A673 (cell line): ENCODE data around the gene PLB1. TPM values are rescaled to one million over a fixed set of nuclear protein-coding genes. Genes with fewer than 3 reads are reported as not detected.

ENCODE experiments used
- BruUV-seq: library from RNA; stranded (reverse); fragments of 400-500 nt; replicated peaks from 2 replicates; lab custom pipeline; 2021; lab: Mats Ljungman, UMichigan
- CTCF ChIA-PET: fragments of 300-600 bp; sonication (Branson Sonifier 250); formaldehyde crosslinking; loops from one replicate; lab custom pipeline; 2022; ENCODE audit warnings: antibody characterized with exemption; lab: Charles Lee
- POLR2A ChIA-PET: fragments of 300-600 bp; sonication (Branson Sonifier 250); formaldehyde crosslinking; loops from one replicate; lab custom pipeline; 2022; ENCODE audit warnings: antibody characterized with exemption; ENCODE audit not compliant: low non-redundant PET; lab: Charles Lee
- DNase-seq: peaks from one replicate; pipeline ENCODE4 v3.0.0-alpha.2; 2015; ENCODE audit warnings: low spot score
- H3K27ac ChIP-seq: fragments of 200-600 bp; sonication (generic); 2 replicates; pipeline ENCODE4 v1.5.1; 2016; ENCODE audit warnings: mixed run types, low read depth, mild to moderate bottlenecking, mixed read lengths, antibody characterized with exemption, low read length; ENCODE audit not compliant: poor library complexity, severe bottlenecking
- H3K27me3 ChIP-seq: fragments of 200-600 bp; sonication (generic); replicated peaks from 2 replicates; pipeline ENCODE4 v1.6.1; 2017; ENCODE audit warnings: mixed run types, low read depth, mild to moderate bottlenecking, mixed read lengths, antibody characterized with exemption, low read length; ENCODE audit not compliant: insufficient read depth, poor library complexity
- H3K36me3 ChIP-seq: fragments of 200-600 bp; sonication (generic); 2 replicates; pipeline ENCODE4 v1.6.1; 2016; ENCODE audit warnings: mixed run types, mild to moderate bottlenecking, mixed read lengths, antibody characterized with exemption, low read length; ENCODE audit not compliant: insufficient read depth, poor library complexity, severe bottlenecking
- H3K4me1 ChIP-seq: fragments of 200-600 bp; sonication (generic); 2 replicates; pipeline ENCODE4 v1.6.1; 2017; ENCODE audit warnings: mixed run types, mild to moderate bottlenecking, mixed read lengths, antibody characterized with exemption, low read length; ENCODE audit not compliant: insufficient read depth, poor library complexity, severe bottlenecking
- H3K4me3 ChIP-seq: fragments of 200-600 bp; sonication (generic); 2 replicates; pipeline ENCODE4 v1.5.1; 2016; ENCODE audit warnings: low read depth, mixed run types, mild to moderate bottlenecking, mixed read lengths, low read length; ENCODE audit not compliant: poor library complexity, severe bottlenecking
- H3K9me3 ChIP-seq: fragments of 200-600 bp; sonication (generic); 2 replicates; pipeline ENCODE4 v1.6.1; 2016; ENCODE audit warnings: mixed run types, low read depth, mild to moderate bottlenecking, mixed read lengths, antibody characterized with exemption, low read length; ENCODE audit not compliant: poor library complexity, severe bottlenecking
- CTCF ChIP-seq: fragments of 300-800, 200-600 bp; sonication (generic); conservative IDR thresholded peaks from 2 replicates; pipeline ENCODE4 v1.5.1; 2017; ENCODE audit warnings: low read depth, mild to moderate bottlenecking, antibody characterized with exemption, low read length, moderate library complexity, mixed read lengths
- EZH2 ChIP-seq: fragments of 200-600 bp; sonication (generic); IDR thresholded peaks from 2 replicates; pipeline ENCODE4 v1.6.1; 2017; ENCODE audit warnings: borderline replicate concordance, low read depth, mild to moderate bottlenecking, mixed read lengths, antibody characterized with exemption, low read length; ENCODE audit not compliant: poor library complexity, severe bottlenecking
- intact Hi-C: fragments of 100-400 bp; cut with micrococcal nuclease; formaldehyde crosslinking; loops from one replicate; pipeline ENCODE4 v1.10.0; 2022; ENCODE audit not compliant: unreplicated experiment
- total RNA-seq: library from RNA; stranded (reverse); gene quantifications from 2 replicates; pipeline ENCODE4 v1.2.3, GENCODE V29; 2021

The PLB1 gene
- total RNA-seq, 1 experiment from 2014 or later, result 0.39 TPM

- H3K36me3 ChIP-seq, result no peaks in the 10 kb centered on the region
- H3K27me3 ChIP-seq, result no peaks in the 10 kb centered on the region
- no peak overlapping the region for H3K27ac ChIP-seq
- no peak for DNase-seq
- ChIA-PET CTCF (no interaction called here), POLR2A (no interaction called here)
- intact Hi-C loops, result no loop called here
- H3K9me3 ChIP-seq, result no peaks in the 10 kb centered on the region
- no peaks in the 10 kb centered on the region for H3K4me1 ChIP-seq
- no TSS peak for BruUV-seq
- TF ChIP-seq CTCF (no peak), EZH2 (no peak)
- no peak overlapping the region for H3K4me3 ChIP-seq
Observed at GRCh38 chr2:28678175-28678855, 182.5 kb downstream of the PLB1 start.

DNA sequence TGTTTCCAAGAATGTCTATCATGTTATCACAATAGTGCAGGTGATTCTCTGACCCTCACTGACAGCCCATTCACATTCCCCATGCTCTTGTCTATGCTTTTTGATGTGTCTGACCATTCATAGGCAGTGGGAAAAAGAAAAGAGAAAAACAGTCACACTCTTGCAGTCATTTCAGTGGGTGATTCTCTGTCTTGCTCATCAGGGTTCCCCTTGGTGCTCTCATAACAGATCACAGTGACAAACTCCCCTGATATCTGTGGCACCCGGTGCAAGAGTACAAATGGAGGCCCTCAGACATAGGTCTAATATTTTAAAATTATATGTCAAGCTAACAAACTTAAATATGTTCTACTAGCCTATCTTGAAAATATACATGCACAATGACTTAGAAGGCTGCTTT lies 183.1 kb downstream of the PLB1 start:
- Histone ChIP-seq H3K4me1 (no peaks in the 10 kb centered on the region), H3K27ac (no peak overlapping the region), H3K36me3 (no peaks in the 10 kb centered on the region), H3K4me3 (no peak overlapping the region), H3K27me3 (no peaks in the 10 kb centered on the region), H3K9me3 (no peaks in the 10 kb centered on the region)
- BruUV-seq, result no TSS peak
- ChIA-PET CTCF (no interaction called here), POLR2A (interaction anchor here (0.6 kb wide), 1 partner anchor 40 kb away, joined by 8 read pairs; no protein-coding TSS in a partner anchor)
- intact Hi-C loops, result no loop called here
- TF ChIP-seq CTCF (no peak), EZH2 (no peak)
- no peak for DNase-seq

DNA sequence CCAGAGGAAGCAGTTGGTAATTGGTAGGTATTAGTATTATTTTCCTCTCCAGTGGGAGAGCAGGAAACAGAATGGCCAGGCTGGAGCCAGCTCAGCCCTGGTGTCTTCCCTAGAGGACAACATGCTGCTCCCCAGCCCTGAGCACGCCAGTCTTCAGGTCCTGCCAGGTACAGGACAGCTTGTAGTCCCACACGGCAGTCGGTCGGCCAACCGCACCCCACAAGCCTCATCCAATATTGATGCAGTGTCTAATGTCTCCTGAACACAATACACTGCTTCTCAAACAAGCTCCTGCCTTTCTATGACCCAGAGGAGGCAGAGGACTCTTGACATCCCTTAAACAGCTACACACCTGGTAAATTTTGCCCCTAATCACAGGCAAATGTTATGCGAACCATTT lies 184.8 kb downstream of the PLB1 start:
- ChIA-PET POLR2A (no interaction called here), CTCF (no interaction called here)
- no TSS peak for BruUV-seq
- no peak for DNase-seq
- no peak for TF ChIP-seq EZH2
- no peak for TF ChIP-seq CTCF
- H3K9me3 ChIP-seq, result no peaks in the 10 kb centered on the region
- intact Hi-C loops, result no loop called here
- H3K4me1 ChIP-seq, result no peaks in the 10 kb centered on the region
- no peaks in the 10 kb centered on the region for H3K27me3 ChIP-seq
- H3K4me3 ChIP-seq, result no peak overlapping the region
- H3K27ac ChIP-seq, result no peak overlapping the region
- H3K36me3 ChIP-seq, result no peaks in the 10 kb centered on the region
